GM23338 (cell line): ENCODE data around the gene EML1. TPM values are rescaled to one million over a fixed set of nuclear protein-coding genes. Genes with fewer than 3 reads are reported as not detected.

Experiments
- ATAC-seq: fragments of 200-7000 bp; cut with Tn5 transposase; 3 replicates; pipeline ENCODE4 v1.9.1; 2020
- DNase-seq: peaks from one replicate; pipeline ENCODE4 v3.0.0-alpha.2; 2015; ENCODE audit warnings: low spot score
- H2AFZ ChIP-seq: fragments of 200-600 bp; sonication (generic); 2 replicates; pipeline ENCODE4 v1.8.0; 2016; ENCODE audit warnings: antibody characterized with exemption, mild to moderate bottlenecking, moderate library complexity
- H3F3A ChIP-seq: fragments of 200-600 bp; sonication (generic); replicated peaks from 2 replicates; pipeline ENCODE4 v1.8.0; 2017; ENCODE audit warnings: antibody characterized with exemption, mixed run types, low read depth
- H3K27ac ChIP-seq: fragments of 200-600 bp; sonication (generic); 2 replicates; pipeline ENCODE4 v1.6.1; 2016; ENCODE audit warnings: low read depth
- H3K27me3 ChIP-seq: fragments of 200-600 bp; sonication (generic); 2 replicates; pipeline ENCODE4 v1.8.0; 2016; ENCODE audit warnings: mild to moderate bottlenecking, mixed run types, moderate library complexity; ENCODE audit not compliant: insufficient read depth
- H3K36me3 ChIP-seq: fragments of 200-600 bp; sonication (generic); 2 replicates; pipeline ENCODE4 v1.8.0; 2016; ENCODE audit warnings: mild to moderate bottlenecking; ENCODE audit not compliant: insufficient read depth
- H3K4me1 ChIP-seq: fragments of 200-600 bp; sonication (generic); 2 replicates; pipeline ENCODE4 v1.8.0; 2016; ENCODE audit warnings: mild to moderate bottlenecking, moderate library complexity; ENCODE audit not compliant: insufficient read depth
- H3K4me2 ChIP-seq: fragments of 200-600 bp; sonication (generic); 2 replicates; pipeline ENCODE4 v1.7.1; 2017; ENCODE audit warnings: mixed run types
- H3K4me3 ChIP-seq: fragments of 200-600 bp; sonication (generic); 2 replicates; pipeline ENCODE4 v1.6.1; 2016; ENCODE audit warnings: mixed run types
- H3K79me2 ChIP-seq: fragments of 200-600 bp; sonication (generic); replicated peaks from 2 replicates; pipeline ENCODE4 v1.8.0; 2017; ENCODE audit warnings: mild to moderate bottlenecking; ENCODE audit not compliant: insufficient read depth
- H3K9me2 ChIP-seq: fragments of 200-600 bp; sonication (generic); 2 replicates; pipeline ENCODE4 v1.8.0; 2017; ENCODE audit not compliant: insufficient read depth
- H4K20me1 ChIP-seq: fragments of 200-600 bp; sonication (generic); replicated peaks from 2 replicates; pipeline ENCODE4 v1.8.0; 2017; ENCODE audit warnings: mild to moderate bottlenecking; ENCODE audit not compliant: insufficient read depth
- H3K27ac Mint-ChIP-seq: 2 replicates; pipeline ENCODE4 v1.8.0; 2020; ENCODE audit warnings: inconsistent platforms, mild to moderate bottlenecking, moderate library complexity, mixed read lengths
- H3K27me3 Mint-ChIP-seq: 3 replicates; pipeline ENCODE4 v1.8.0; 2022; ENCODE audit warnings: low read depth, mild to moderate bottlenecking, moderate library complexity, mixed read lengths, inconsistent platforms; ENCODE audit not compliant: insufficient read depth, poor library complexity
- H3K36me3 Mint-ChIP-seq: 3 replicates; pipeline ENCODE4 v1.8.0; 2021; ENCODE audit warnings: low read depth, mild to moderate bottlenecking, inconsistent platforms, moderate library complexity, mixed read lengths
- H3K4me1 Mint-ChIP-seq: 3 replicates; pipeline ENCODE4 v1.8.0; 2020; ENCODE audit warnings: mild to moderate bottlenecking, inconsistent platforms, mixed read lengths
- H3K4me3 Mint-ChIP-seq: 3 replicates; pipeline ENCODE4 v1.8.0; 2021; ENCODE audit warnings: moderate library complexity, mild to moderate bottlenecking, inconsistent platforms, mixed read lengths
- H3K9me3 Mint-ChIP-seq: 3 replicates; pipeline ENCODE4 v1.8.0; 2020; ENCODE audit warnings: moderate library complexity, mild to moderate bottlenecking, inconsistent platforms, mixed read lengths
- CREB1 ChIP-seq: fragments of 250-450 bp; sonication (Bioruptor Pico); IDR thresholded peaks from 2 replicates; pipeline ENCODE4 v1.5.0; 2020; ENCODE audit warnings: low read depth, mild to moderate bottlenecking, moderate library complexity
- EZH2 ChIP-seq: fragments of 200-600 bp; sonication (generic); IDR thresholded peaks from one replicate; pipeline ENCODE4 v1.8.0; 2017; ENCODE audit warnings: antibody characterized with exemption, mild to moderate bottlenecking, low read depth; ENCODE audit not compliant: unreplicated experiment
- EZH2phosphoT487 ChIP-seq: fragments of 200-600 bp; sonication (generic); IDR thresholded peaks from one replicate; pipeline ENCODE4 v1.8.1; 2018; ENCODE audit warnings: antibody characterized with exemption; ENCODE audit not compliant: unreplicated experiment
- JUNB ChIP-seq: IDR thresholded peaks from one replicate; pipeline ENCODE4 v1.6.1; 2016; ENCODE audit warnings: antibody characterized with exemption; ENCODE audit not compliant: unreplicated experiment
- NANOG ChIP-seq: IDR thresholded peaks from 2 replicates; pipeline ENCODE4 v1.6.1; 2016; ENCODE audit warnings: antibody characterized with exemption, borderline replicate concordance
- POLR2AphosphoS5 ChIP-seq: IDR thresholded peaks from 2 replicates; pipeline ENCODE4 v1.6.1; 2016; ENCODE audit warnings: antibody characterized with exemption, low read depth
- ZNF331 ChIP-seq: fragments of 250-450 bp; sonication (Bioruptor Pico); IDR thresholded peaks from 2 replicates; pipeline ENCODE4 v1.5.0; 2020; ENCODE audit warnings: low read depth, mild to moderate bottlenecking, moderate library complexity
- polyA plus RNA-seq: library from polyadenylated mRNA; unstranded; fragments of >200 nt; fragmentation: Nextera tagmentation; extraction: Ambion mirVana; gene quantifications from 2 replicates; pipeline ENCODE4 v1.2.1, GENCODE V29; 2016
- total RNA-seq: library from RNA; depleted of rRNA; stranded (reverse); fragments of >200 nt; shearing (Covaris generic); gene quantifications from 2 replicates; pipeline ENCODE4 v1.2.3, GENCODE V29; 2014
- TF ChIP-seq, protein P1 (sequence below), 2 experiments: fragments of 200-600 bp in 1 of 2; sonication (generic) in 1 of 2; conservative IDR thresholded peaks; 2 replicates each; pipeline versions ENCODE4 v1.5.1 to v1.6.1; 2016 to 2017; ENCODE audit warnings: antibody characterized with exemption in 2 of 2, low read depth in 2 of 2, mild to moderate bottlenecking in 2 of 2, moderate library complexity in 1 of 2
- TF ChIP-seq, protein P2 (sequence below): IDR thresholded peaks from one replicate; pipeline ENCODE4 v1.6.1; 2018; ENCODE audit warnings: antibody characterized with exemption; ENCODE audit not compliant: unreplicated experiment
- TF ChIP-seq, protein P3 (sequence below): IDR thresholded peaks from 2 replicates; pipeline ENCODE4 v1.6.1; 2016; ENCODE audit warnings: antibody characterized with exemption

Gene EML1
- total and polyA plus RNA-seq, 2 experiments from 2014 or later: 7.0 to 18.1 TPM

DNA sequence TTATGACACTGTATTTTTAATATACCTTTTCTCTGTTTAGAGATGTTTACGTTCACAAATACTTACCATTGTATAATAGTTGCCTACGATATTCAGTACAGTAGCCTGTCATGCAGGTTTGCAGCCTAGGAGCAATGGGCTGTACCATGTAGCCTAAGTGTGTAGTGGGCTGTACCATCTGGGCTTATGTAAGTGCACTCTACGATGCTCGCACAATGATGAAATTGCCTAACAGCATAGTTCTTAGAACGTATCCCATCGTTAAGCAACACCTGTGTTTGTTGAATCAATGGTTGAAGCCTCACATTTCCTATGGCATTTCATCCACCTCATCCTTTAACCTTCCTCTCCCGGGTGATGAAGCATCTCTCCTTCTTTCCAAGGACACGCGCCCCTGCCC, 12.5 kb upstream of the EML1 start:
- TF ChIP-seq, protein P1, sequence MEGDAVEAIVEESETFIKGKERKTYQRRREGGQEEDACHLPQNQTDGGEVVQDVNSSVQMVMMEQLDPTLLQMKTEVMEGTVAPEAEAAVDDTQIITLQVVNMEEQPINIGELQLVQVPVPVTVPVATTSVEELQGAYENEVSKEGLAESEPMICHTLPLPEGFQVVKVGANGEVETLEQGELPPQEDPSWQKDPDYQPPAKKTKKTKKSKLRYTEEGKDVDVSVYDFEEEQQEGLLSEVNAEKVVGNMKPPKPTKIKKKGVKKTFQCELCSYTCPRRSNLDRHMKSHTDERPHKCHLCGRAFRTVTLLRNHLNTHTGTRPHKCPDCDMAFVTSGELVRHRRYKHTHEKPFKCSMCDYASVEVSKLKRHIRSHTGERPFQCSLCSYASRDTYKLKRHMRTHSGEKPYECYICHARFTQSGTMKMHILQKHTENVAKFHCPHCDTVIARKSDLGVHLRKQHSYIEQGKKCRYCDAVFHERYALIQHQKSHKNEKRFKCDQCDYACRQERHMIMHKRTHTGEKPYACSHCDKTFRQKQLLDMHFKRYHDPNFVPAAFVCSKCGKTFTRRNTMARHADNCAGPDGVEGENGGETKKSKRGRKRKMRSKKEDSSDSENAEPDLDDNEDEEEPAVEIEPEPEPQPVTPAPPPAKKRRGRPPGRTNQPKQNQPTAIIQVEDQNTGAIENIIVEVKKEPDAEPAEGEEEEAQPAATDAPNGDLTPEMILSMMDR (conservative IDR thresholded peaks at IDR 0.05; ENCODE audit: low read depth in 2 of 2): no peak
- TF ChIP-seq, protein P2, sequence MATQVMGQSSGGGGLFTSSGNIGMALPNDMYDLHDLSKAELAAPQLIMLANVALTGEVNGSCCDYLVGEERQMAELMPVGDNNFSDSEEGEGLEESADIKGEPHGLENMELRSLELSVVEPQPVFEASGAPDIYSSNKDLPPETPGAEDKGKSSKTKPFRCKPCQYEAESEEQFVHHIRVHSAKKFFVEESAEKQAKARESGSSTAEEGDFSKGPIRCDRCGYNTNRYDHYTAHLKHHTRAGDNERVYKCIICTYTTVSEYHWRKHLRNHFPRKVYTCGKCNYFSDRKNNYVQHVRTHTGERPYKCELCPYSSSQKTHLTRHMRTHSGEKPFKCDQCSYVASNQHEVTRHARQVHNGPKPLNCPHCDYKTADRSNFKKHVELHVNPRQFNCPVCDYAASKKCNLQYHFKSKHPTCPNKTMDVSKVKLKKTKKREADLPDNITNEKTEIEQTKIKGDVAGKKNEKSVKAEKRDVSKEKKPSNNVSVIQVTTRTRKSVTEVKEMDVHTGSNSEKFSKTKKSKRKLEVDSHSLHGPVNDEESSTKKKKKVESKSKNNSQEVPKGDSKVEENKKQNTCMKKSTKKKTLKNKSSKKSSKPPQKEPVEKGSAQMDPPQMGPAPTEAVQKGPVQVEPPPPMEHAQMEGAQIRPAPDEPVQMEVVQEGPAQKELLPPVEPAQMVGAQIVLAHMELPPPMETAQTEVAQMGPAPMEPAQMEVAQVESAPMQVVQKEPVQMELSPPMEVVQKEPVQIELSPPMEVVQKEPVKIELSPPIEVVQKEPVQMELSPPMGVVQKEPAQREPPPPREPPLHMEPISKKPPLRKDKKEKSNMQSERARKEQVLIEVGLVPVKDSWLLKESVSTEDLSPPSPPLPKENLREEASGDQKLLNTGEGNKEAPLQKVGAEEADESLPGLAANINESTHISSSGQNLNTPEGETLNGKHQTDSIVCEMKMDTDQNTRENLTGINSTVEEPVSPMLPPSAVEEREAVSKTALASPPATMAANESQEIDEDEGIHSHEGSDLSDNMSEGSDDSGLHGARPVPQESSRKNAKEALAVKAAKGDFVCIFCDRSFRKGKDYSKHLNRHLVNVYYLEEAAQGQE: no peak
- TF ChIP-seq ZNF331 (CRISPR knock-in tag) (no peak), JUNB (no peak), NANOG (no peak), POLR2AphosphoS5 (no peak), CREB1 (CRISPR knock-in tag) (no peak), EZH2phosphoT487 (no peak)
- TF ChIP-seq, protein P3, sequence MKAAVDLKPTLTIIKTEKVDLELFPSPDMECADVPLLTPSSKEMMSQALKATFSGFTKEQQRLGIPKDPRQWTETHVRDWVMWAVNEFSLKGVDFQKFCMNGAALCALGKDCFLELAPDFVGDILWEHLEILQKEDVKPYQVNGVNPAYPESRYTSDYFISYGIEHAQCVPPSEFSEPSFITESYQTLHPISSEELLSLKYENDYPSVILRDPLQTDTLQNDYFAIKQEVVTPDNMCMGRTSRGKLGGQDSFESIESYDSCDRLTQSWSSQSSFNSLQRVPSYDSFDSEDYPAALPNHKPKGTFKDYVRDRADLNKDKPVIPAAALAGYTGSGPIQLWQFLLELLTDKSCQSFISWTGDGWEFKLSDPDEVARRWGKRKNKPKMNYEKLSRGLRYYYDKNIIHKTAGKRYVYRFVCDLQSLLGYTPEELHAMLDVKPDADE: no peak
- H3K79me2 ChIP-seq: no peaks in the 10 kb centered on the region
- ATAC-seq (no peak), DNase-seq (no peak)
- no peaks in the 10 kb centered on the region for H4K20me1 ChIP-seq
- H3K4me3 ChIP-seq: no peak overlapping the region
- H3K27ac ChIP-seq: no peak overlapping the region
- H3K4me2 ChIP-seq: no peak overlapping the region
- H3K9me2 ChIP-seq: no peaks in the 10 kb centered on the region
- Mint-ChIP-seq H3K36me3 (peaks cover 7% of the 10 kb centered on the region), H3K27me3 (peaks cover 7% of the 10 kb centered on the region), H3K9me3 (peaks cover 5% of the 10 kb centered on the region; the same call in 2 of the 3 replicates), H3K4me1 (peaks cover 13% of the 10 kb centered on the region), H3K27ac (no peak overlapping the region), H3K4me3 (no peak overlapping the region)
- no peak overlapping the region for H2AFZ ChIP-seq
- H3K36me3 ChIP-seq: no peaks in the 10 kb centered on the region; the same call in 1 of the 2 replicates
- no peaks in the 10 kb centered on the region for H3K27me3 ChIP-seq
- no peaks in the 10 kb centered on the region; the same call in 1 of the 2 replicates for H3F3A ChIP-seq
- H3K4me1 ChIP-seq: peaks cover 14% of the 10 kb centered on the region

DNA sequence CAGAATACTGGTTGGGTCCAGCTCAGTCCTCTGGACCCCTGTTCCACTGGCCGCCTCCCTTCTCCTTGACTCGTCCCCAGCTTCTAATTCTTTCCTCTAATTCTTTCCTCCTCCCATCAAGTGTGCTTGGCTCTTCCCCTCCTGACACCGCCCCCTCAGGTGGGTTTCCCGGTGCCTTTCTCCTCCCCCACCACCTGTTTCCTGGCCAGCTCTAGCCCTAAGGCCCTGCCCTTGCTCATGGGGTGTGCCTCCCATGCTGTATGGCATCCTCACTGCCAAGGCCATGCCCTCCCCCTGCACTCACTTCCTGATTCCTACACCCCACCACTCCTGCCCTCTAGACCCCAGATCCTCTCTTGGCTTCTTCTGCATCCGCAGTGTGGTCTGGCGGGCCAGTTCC, 12.1 kb upstream of the EML1 start:
- Histone ChIP-seq H3K9me2 (no peaks in the 10 kb centered on the region), H3F3A (no peaks in the 10 kb centered on the region; the same call in 1 of the 2 replicates), H3K79me2 (no peaks in the 10 kb centered on the region), H3K27ac (no peak overlapping the region), H3K4me1 (peaks cover 10% of the 10 kb centered on the region), H3K4me2 (no peak overlapping the region), H2AFZ (no peak overlapping the region), H3K27me3 (no peaks in the 10 kb centered on the region), H4K20me1 (no peaks in the 10 kb centered on the region), H3K4me3 (no peak overlapping the region), H3K36me3 (no peaks in the 10 kb centered on the region; the same call in 1 of the 2 replicates)
- Mint-ChIP-seq H3K36me3 (peaks cover 7% of the 10 kb centered on the region), H3K27me3 (peaks cover 7% of the 10 kb centered on the region), H3K4me3 (no peak overlapping the region), H3K27ac (no peak overlapping the region), H3K9me3 (peaks cover 5% of the 10 kb centered on the region; the same call in 2 of the 3 replicates), H3K4me1 (peaks cover 12% of the 10 kb centered on the region)
- DNase-seq: no peak
- peak; percentile 35 for ATAC-seq
- no peak for TF ChIP-seq EZH2
- no peak for TF ChIP-seq NANOG
